Sigmoid colon (tissue), 7 donors: ENCODE measurements around the gene OLFML2B. TPM values are rescaled to one million over a fixed set of nuclear protein-coding genes. Genes with fewer than 3 reads are reported as not detected.
A peak's percentile ranks its signal among the peaks of the same experiment; 100 is the strongest.

ENCODE experiments used
- DNase-seq: peaks from one replicate; pipeline ENCODE4 v3.0.0-alpha.2; 2019
- H3K27ac ChIP-seq, 4 donors: fragments of 200-600 bp; sonication (generic); one replicate each; pipeline ENCODE4 v1.5.1; 2016 to 2019; ENCODE audit warnings: mild to moderate bottlenecking in 1 of 4
- H3K27me3 ChIP-seq, 3 donors: fragments of 200-600 bp; sonication (generic); one replicate each; pipeline ENCODE4 v1.5.1; 2019; ENCODE audit warnings: mild to moderate bottlenecking in 1 of 3
- H3K36me3 ChIP-seq, 4 donors: fragments of 200-600 bp; sonication (generic); one replicate each; pipeline ENCODE4 v1.5.1; 2016 to 2019
- H3K4me1 ChIP-seq, 4 donors: fragments of 200-600 bp; sonication (generic); one replicate each; pipeline ENCODE4 v1.5.1; 2017 to 2019
- H3K4me3 ChIP-seq, 4 donors: fragments of 200-600 bp; sonication (generic); one replicate each; pipeline ENCODE4 v1.5.1; 2017 to 2019; ENCODE audit warnings: mild to moderate bottlenecking in 2 of 4, moderate library complexity in 1 of 4
- H3K9me3 ChIP-seq, 4 donors: fragments of 200-600 bp in 3 of 4; sonication (generic) in 3 of 4; one replicate each; pipeline versions ENCODE4 v1.5.1 to v1.6.1; 2013 to 2019
- CTCF ChIP-seq, 4 experiments: fragments of 450-650 bp in 3 of 4; fragments of 200-600 bp in 1 of 4; IDR thresholded peaks; one replicate each; pipeline ENCODE4 v1.5.1; 2016 to 2019; ENCODE audit warnings: antibody characterized with exemption in 4 of 4, mild to moderate bottlenecking in 3 of 4, moderate library complexity in 2 of 4
- EP300 ChIP-seq, 4 donors: sonication (generic); formaldehyde crosslinking; IDR thresholded peaks; one replicate each; pipeline ENCODE4 v1.6.1; 2017; ENCODE audit warnings: antibody characterized with exemption in 4 of 4
- POLR2A ChIP-seq, 2 donors: fragments of 450-650 bp; IDR thresholded peaks; one replicate each; pipeline ENCODE4 v1.6.1; 2016; ENCODE audit warnings: antibody characterized with exemption in 2 of 2, mild to moderate bottlenecking in 2 of 2, moderate library complexity in 2 of 2
- POLR2AphosphoS5 ChIP-seq, 4 donors: sonication (generic); formaldehyde crosslinking; IDR thresholded peaks; one replicate each; pipeline ENCODE4 v1.6.1; 2017; ENCODE audit warnings: antibody characterized with exemption in 4 of 4
- WGBS, 2 donors: extraction: QIAGEN DNeasy Blood & Tissue Kit; methylation state at CpG; one replicate each; pipeline ENCODE4 v1.1.7; 2013; 5-methylcytosine and 5-hydroxymethylcytosine counted together
- intact Hi-C: fragments of 100-400 bp; cut with DNase I; formaldehyde crosslinking; loops from one replicate; pipeline ENCODE4 v1.15.1; 2023
- polyA plus RNA-seq, 3 donors: library from polyadenylated mRNA; stranded (reverse); fragments of 200-250 nt; gene quantifications; one replicate each; pipeline ENCODE4 v1.2.3, GENCODE V29; 2013
- total RNA-seq, 4 donors: library from RNA; depleted of rRNA; stranded (reverse); fragments of >200 nt; gene quantifications; one replicate each; pipeline ENCODE4 v1.1.0, GENCODE V29; 2016
- donor health status: healthy with polysubstance abuse.
- donor health status: Bipolar disorder and iron deficiency.
- donor health status: healthy.

OLFML2B gene
- total and polyA plus RNA-seq, 7 donors: 1.2 to 27.4 (median 14.3) TPM

GRCh38 chr1:161970036-161970435, 53.6 kb downstream of the OLFML2B start:
- intact Hi-C loops: no loop called here

GRCh38 chr1:161966067-161966466, 57.6 kb downstream of the OLFML2B start:
- intact Hi-C loops: no loop called here
- H3K27me3 ChIP-seq: no peaks in the 10 kb centered on the region
- H3K4me1 ChIP-seq: peaks cover 0 to 23% (median 18%) of the 10 kb centered on the region in 4 donors
- H3K36me3 ChIP-seq: no peaks in the 10 kb centered on the region
- WGBS, 2 donors: 91 to 95% methylated on average over 4 of the region's 4 CpGs
- H3K4me3 ChIP-seq: no peak overlapping the region
- no peak for TF ChIP-seq POLR2AphosphoS5 (IDR thresholded peaks at IDR 0.05)
- no peak for TF ChIP-seq POLR2A (IDR thresholded peaks at IDR 0.05)
- no peak for TF ChIP-seq CTCF (IDR thresholded peaks at IDR 0.05)
- no peak for TF ChIP-seq EP300 (IDR thresholded peaks at IDR 0.05)
- no peak overlapping the region for H3K27ac ChIP-seq
- no peak for DNase-seq
- no peaks in the 10 kb centered on the region for H3K9me3 ChIP-seq

More at GRCh38 chr1:161970036-161970435, 53.6 kb downstream of the OLFML2B start:
- Histone ChIP-seq H3K36me3 (no peaks in the 10 kb centered on the region), H3K27ac (no peak overlapping the region), H3K9me3 (no peaks in the 10 kb centered on the region), H3K4me1 (peaks cover 0 to 32% (median 26%) of the 10 kb centered on the region in 4 donors), H3K4me3 (no peak overlapping the region), H3K27me3 (no peaks in the 10 kb centered on the region)
- TF ChIP-seq CTCF (IDR thresholded peaks at IDR 0.05) (no peak), EP300 (IDR thresholded peaks at IDR 0.05) (no peak), POLR2AphosphoS5 (IDR thresholded peaks at IDR 0.05) (no peak)
- WGBS, 2 donors: 85 to 88% methylated on average over 6 of the region's 6 CpGs
- DNase-seq: no peak

GRCh38 chr1:161962091-161962887, 61.4 kb downstream of the OLFML2B start:
- Histone ChIP-seq H3K27me3 (no peaks in the 10 kb centered on the region), H3K4me3 (peak overlapping the region in 3 of 4 donors; percentile 35 to 36 (median 36)), H3K27ac (peak overlapping the region; percentile 43 to 77 (median 73)), H3K9me3 (no peaks in the 10 kb centered on the region), H3K36me3 (peaks cover 0 to 20% (median 0%) of the 10 kb centered on the region in 4 donors), H3K4me1 (peaks cover 0 to 25% (median 18%) of the 10 kb centered on the region in 4 donors)
- no peak for DNase-seq
- intact Hi-C loops: no loop called here
- TF ChIP-seq POLR2AphosphoS5 (IDR thresholded peaks at IDR 0.05): peak in 2 of 4 donors; percentile 5 to 13
- no peak for TF ChIP-seq EP300 (IDR thresholded peaks at IDR 0.05)
- no peak for TF ChIP-seq POLR2A (IDR thresholded peaks at IDR 0.05)
- no peak for TF ChIP-seq CTCF (IDR thresholded peaks at IDR 0.05)
- WGBS, 2 donors: 66 to 73% methylated on average over 8 of the region's 8 CpGs

GRCh38 chr1:161958425-161958824, 65.2 kb downstream of the OLFML2B start:
- 85 to 88% methylated on average over 7 of the region's 7 CpGs for WGBS, 2 donors
- H3K9me3 ChIP-seq: no peaks in the 10 kb centered on the region
- intact Hi-C loops: no loop called here

More at GRCh38 chr1:161958425-161958824, 65.2 kb downstream of the OLFML2B start:
- TF ChIP-seq POLR2A (IDR thresholded peaks at IDR 0.05): no peak
- no peak for TF ChIP-seq POLR2AphosphoS5 (IDR thresholded peaks at IDR 0.05)
- TF ChIP-seq EP300 (IDR thresholded peaks at IDR 0.05): no peak
- TF ChIP-seq CTCF (IDR thresholded peaks at IDR 0.05): no peak
- Histone ChIP-seq H3K27me3 (no peaks in the 10 kb centered on the region), H3K4me3 (no peak overlapping the region), H3K27ac (no peak overlapping the region), H3K4me1 (peaks cover 0 to 57% (median 41%) of the 10 kb centered on the region in 4 donors), H3K36me3 (peaks cover 0 to 20% (median 0%) of the 10 kb centered on the region in 4 donors)
- no peak for DNase-seq
